ENCODE results near the gene NPDC1. TPM values are rescaled to one million over a fixed set of nuclear protein-coding genes. Genes with fewer than 3 reads are reported as not detected.

NPDC1 gene
- total RNA-seq, 2 donors from 2014 or later, result 72.1 to 105 TPM

GRCh38 chr9:137009217-137009616 is 36.8 kb downstream of the NPDC1 start:
- 94 to 96% methylated on average over 5 to 9 of the region's 18 CpGs for WGBS, 2 donors

DNA sequence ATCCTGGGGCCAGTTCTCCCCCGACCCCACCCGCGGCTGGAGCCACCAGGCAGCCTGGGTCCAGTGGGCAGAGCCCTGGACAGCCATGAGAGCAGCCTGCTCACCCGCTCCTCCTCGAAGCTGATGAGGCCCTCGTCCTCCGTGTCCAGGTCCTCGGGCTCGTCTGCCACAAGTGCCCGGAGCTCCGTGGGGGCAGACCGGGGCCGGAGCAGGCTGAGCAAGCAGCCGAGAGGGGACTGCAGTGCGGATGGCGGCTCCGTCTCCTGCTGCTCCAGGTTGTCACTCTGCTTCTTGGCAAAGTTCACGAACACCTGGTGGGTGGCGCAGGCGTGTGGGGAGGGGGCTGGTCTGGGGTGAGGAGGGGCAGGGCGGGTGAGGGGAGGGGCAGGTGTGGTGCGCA is 37.7 kb downstream of the NPDC1 start:
- Histone ChIP-seq H3K4me1 (no peaks in the 10 kb centered on the region), H3K4me3 (no peak overlapping the region), H3K36me3 (replicated peaks in 1 of 2; ENCODE audit: insufficient read depth in 1 of 2, low read depth in 2 of 2) (peaks cover 0 to 3% of the 10 kb centered on the region in 2 donors), H3K9me3 (no peaks in the 10 kb centered on the region), H3K27me3 (no peaks in the 10 kb centered on the region), H3K27ac (no peak overlapping the region)
- 81 to 89% methylated on average over 3 to 19 of the region's 22 CpGs for WGBS, 2 donors
- no peak for DNase-seq
- no peak for TF ChIP-seq POLR2A (IDR thresholded peaks at IDR 0.05)
- TF ChIP-seq, protein P1, sequence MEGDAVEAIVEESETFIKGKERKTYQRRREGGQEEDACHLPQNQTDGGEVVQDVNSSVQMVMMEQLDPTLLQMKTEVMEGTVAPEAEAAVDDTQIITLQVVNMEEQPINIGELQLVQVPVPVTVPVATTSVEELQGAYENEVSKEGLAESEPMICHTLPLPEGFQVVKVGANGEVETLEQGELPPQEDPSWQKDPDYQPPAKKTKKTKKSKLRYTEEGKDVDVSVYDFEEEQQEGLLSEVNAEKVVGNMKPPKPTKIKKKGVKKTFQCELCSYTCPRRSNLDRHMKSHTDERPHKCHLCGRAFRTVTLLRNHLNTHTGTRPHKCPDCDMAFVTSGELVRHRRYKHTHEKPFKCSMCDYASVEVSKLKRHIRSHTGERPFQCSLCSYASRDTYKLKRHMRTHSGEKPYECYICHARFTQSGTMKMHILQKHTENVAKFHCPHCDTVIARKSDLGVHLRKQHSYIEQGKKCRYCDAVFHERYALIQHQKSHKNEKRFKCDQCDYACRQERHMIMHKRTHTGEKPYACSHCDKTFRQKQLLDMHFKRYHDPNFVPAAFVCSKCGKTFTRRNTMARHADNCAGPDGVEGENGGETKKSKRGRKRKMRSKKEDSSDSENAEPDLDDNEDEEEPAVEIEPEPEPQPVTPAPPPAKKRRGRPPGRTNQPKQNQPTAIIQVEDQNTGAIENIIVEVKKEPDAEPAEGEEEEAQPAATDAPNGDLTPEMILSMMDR (IDR thresholded peaks at IDR 0.05), result no peak
- intact Hi-C loops (cut with DNase I), result no loop called here
- no peak for ATAC-seq

More at GRCh38 chr9:137009217-137009616, 36.8 kb downstream of the NPDC1 start:
- no peaks in the 10 kb centered on the region for H3K9me3 ChIP-seq
- intact Hi-C loops (cut with DNase I), result no loop called here
- ATAC-seq, result no peak
- H3K4me3 ChIP-seq, result no peak overlapping the region
- DNase-seq, result no peak
- no peak overlapping the region for H3K27ac ChIP-seq
- TF ChIP-seq, protein P1 (IDR thresholded peaks at IDR 0.05), result no peak
- no peak for TF ChIP-seq POLR2A (IDR thresholded peaks at IDR 0.05)
- no peaks in the 10 kb centered on the region for H3K4me1 ChIP-seq
- H3K36me3 ChIP-seq (replicated peaks in 1 of 2; ENCODE audit: insufficient read depth in 1 of 2, low read depth in 2 of 2), result peaks cover 0 to 3% of the 10 kb centered on the region in 2 donors
- no peaks in the 10 kb centered on the region for H3K27me3 ChIP-seq

DNA sequence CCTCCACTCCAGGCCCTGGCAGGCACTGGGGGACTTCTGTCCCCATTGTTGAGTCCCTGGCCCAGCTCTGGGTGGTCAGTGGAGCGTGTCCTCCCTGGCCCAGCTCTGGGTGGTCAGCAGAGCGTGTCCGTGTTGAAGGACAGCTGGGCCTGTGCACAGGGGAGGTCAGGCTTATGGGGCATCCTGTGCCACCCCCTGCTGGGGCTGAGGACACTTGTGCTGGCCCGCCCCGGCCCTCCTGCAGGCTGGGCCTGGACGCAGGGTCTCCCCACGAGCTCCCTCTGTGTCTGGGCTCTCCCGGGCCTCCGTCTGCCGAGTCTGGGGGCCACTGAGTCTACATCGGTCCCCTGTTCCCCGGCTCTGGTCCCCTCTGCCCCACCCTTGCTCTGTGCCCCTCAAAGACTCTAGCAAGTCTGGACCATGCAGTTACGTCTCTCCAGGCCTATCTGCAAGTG is 38.1 kb downstream of the NPDC1 start:
- WGBS, 2 donors, result 91 to 95% methylated on average over 6 to 12 of the region's 13 CpGs
- Histone ChIP-seq H3K4me1 (no peaks in the 10 kb centered on the region), H3K9me3 (no peaks in the 10 kb centered on the region), H3K27me3 (no peaks in the 10 kb centered on the region), H3K36me3 (replicated peaks in 1 of 2; ENCODE audit: insufficient read depth in 1 of 2, low read depth in 2 of 2) (peaks cover 0 to 3% of the 10 kb centered on the region in 2 donors), H3K27ac (no peak overlapping the region), H3K4me3 (no peak overlapping the region)
- TF ChIP-seq POLR2A (IDR thresholded peaks at IDR 0.05), result no peak
- TF ChIP-seq, protein P1 (IDR thresholded peaks at IDR 0.05), result no peak
- ATAC-seq (no peak), DNase-seq (no peak)
- intact Hi-C loops (cut with DNase I), result no loop called here

DNA sequence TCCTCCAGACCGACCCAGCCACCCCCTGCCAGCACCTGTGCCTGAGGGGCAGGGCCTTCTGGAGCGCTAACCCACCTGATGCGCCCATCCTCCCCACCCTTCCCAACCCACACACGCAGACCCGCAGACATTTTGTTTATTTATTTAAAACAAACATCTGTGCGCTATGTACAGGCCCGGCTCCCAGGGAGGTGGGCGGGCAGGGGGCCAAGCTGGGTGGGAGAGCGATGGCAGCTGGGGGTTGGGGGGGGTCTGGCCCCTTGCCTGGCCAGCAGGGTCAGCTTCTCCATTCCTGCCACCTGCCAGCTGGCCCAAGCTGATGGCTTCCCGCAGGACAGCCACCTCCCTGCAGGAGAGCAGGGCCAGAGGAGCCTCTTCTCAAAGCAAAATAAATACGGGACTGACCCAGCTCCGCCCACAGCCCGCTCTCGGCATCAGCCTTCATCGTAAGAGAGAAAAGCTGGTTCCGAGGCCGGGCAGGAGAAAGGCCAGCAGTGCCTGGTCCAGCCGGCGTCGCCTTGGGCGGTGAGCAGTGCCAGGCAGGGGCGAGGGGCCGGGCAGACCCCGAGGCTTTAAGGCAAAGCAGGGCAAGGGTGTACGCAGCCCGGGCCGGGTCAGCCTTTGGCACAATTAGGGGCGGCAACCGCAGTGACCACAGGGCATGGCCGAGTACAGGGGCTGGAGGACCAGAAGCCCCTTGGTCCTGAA is 38.7 kb downstream of the NPDC1 start:
- H3K27ac ChIP-seq, result no peak overlapping the region
- DNase-seq (peak in 3 of 4 donors; percentile 36 to 52 (median 42)), ATAC-seq (peak; percentile 13)
- no peak overlapping the region for H3K4me3 ChIP-seq
- no peaks in the 10 kb centered on the region for H3K4me1 ChIP-seq
- 75 to 84% methylated on average over 20 to 30 of the region's 30 CpGs for WGBS, 2 donors
- intact Hi-C loops (cut with DNase I), result no loop called here
- H3K36me3 ChIP-seq (replicated peaks in 1 of 2; ENCODE audit: insufficient read depth in 1 of 2, low read depth in 2 of 2), result peaks cover 0 to 3% of the 10 kb centered on the region in 2 donors
- no peaks in the 10 kb centered on the region for H3K27me3 ChIP-seq
- TF ChIP-seq, protein P1 (IDR thresholded peaks at IDR 0.05), result no peak
- no peak for TF ChIP-seq POLR2A (IDR thresholded peaks at IDR 0.05)
- no peaks in the 10 kb centered on the region for H3K9me3 ChIP-seq

All from body of pancreas (tissue), 4 donors.